Fibroblast of peridontal ligament (primary cell): ENCODE measurements around the gene FN3KRP.
A peak's percentile ranks its signal among the peaks of the same experiment; 100 is the strongest.

ENCODE experiments used
- DNase-seq: peaks from one replicate; pipeline ENCODE4 v3.0.0-alpha.2; 2010; ENCODE audit errors: extremely low read depth

The FN3KRP gene

GRCh38 chr17:82687871-82688270, 28.6 kb upstream of the FN3KRP start:
- no peak for DNase-seq

GRCh38 chr17:82689077-82689476, 27.4 kb upstream of the FN3KRP start:
- no peak for DNase-seq

GRCh38 chr17:82690786-82691489, 25.6 kb upstream of the FN3KRP start:
- no peak for DNase-seq

GRCh38 chr17:82691714-82692113, 24.8 kb upstream of the FN3KRP start:
- no peak for DNase-seq

GRCh38 chr17:82692268-82692667, 24.2 kb upstream of the FN3KRP start:
- DNase-seq, result no peak

- no peak for DNase-seq
Measured at GRCh38 chr17:82693168-82693867, 23.2 kb upstream of the FN3KRP start.

- no peak for DNase-seq
Measured at GRCh38 chr17:82694647-82695046, 21.9 kb upstream of the FN3KRP start.

- no peak for DNase-seq
Measured at GRCh38 chr17:82696259-82696658, 20.2 kb upstream of the FN3KRP start.

GRCh38 chr17:82696916-82697807, 19.3 kb upstream of the FN3KRP start:
- no peak for DNase-seq

GRCh38 chr17:82697808-82698064, 18.8 kb upstream of the FN3KRP start:
- no peak for DNase-seq

GRCh38 chr17:82698065-82698973, 18.2 kb upstream of the FN3KRP start, which contains the start of gene RAB40B:
Gene RAB40B (minus strand): TSS chr17:82698698. CDS start chr17:82698596, 102 bp downstream.
- peak; percentile 97 for DNase-seq

- DNase-seq, result no peak
Measured at GRCh38 chr17:82698974-82699442, 17.5 kb upstream of the FN3KRP start.

- DNase-seq, result no peak
Measured at GRCh38 chr17:82699551-82699950, 17.0 kb upstream of the FN3KRP start.

- DNase-seq, result peak; percentile 5
Measured at GRCh38 chr17:82702231-82702927, 14.1 kb upstream of the FN3KRP start.

- no peak for DNase-seq
Measured at GRCh38 chr17:82703036-82703745, 13.3 kb upstream of the FN3KRP start.

- DNase-seq, result no peak
Measured at GRCh38 chr17:82703935-82704865, 12.3 kb upstream of the FN3KRP start.

GRCh38 chr17:82704886-82705285, 11.6 kb upstream of the FN3KRP start:
- DNase-seq, result no peak

GRCh38 chr17:82705756-82706155, 10.8 kb upstream of the FN3KRP start:
- no peak for DNase-seq
